IMR-90 (cell line): ENCODE measurements around the gene ANKRD53. TPM values are rescaled to one million over a fixed set of nuclear protein-coding genes. Genes with fewer than 3 reads are reported as not detected.
A peak's percentile ranks its signal among the peaks of the same experiment; 100 is the strongest.

Source experiments
- ATAC-seq: fragments of 200-7000 bp; cut with Tn5 transposase; 2 replicates; pipeline ENCODE4 v1.9.1; 2020; ENCODE audit warnings: low read depth, mild to moderate bottlenecking, moderate library complexity
- BruUV-seq: library from RNA; stranded (reverse); fragments of 400-500 nt; replicated peaks from 2 replicates; lab custom pipeline; 2021; lab: Mats Ljungman, UMichigan
- CTCF ChIA-PET: fragments of 300-600 bp; formaldehyde crosslinking; extraction: SDS; loops from one replicate; lab custom pipeline; 2021; ENCODE audit warnings: antibody characterized with exemption; lab: Yijun Ruan, JAX
- POLR2A ChIA-PET: fragments of 300-600 bp; sonication (Branson Sonifier 250); formaldehyde crosslinking; loops from one replicate; lab custom pipeline; 2022; ENCODE audit warnings: antibody characterized with exemption; ENCODE audit not compliant: unreplicated experiment; lab: Charles Lee
- DNase-seq: peaks from one replicate; pipeline ENCODE4 v3.0.0; 2013
- H2AFZ ChIP-seq: replicated peaks from 2 replicates; pipeline ENCODE3; 2013; ENCODE audit warnings: low read length, mild to moderate bottlenecking; ENCODE audit not compliant: poor library complexity
- H2AK5ac ChIP-seq: 2 replicates; pipeline ENCODE4 v1.6.1; 2013; ENCODE audit warnings: low read depth, low read length, inconsistent platforms
- H2AK9ac ChIP-seq: replicated peaks from 2 replicates; pipeline ENCODE3; 2013; ENCODE audit warnings: mild to moderate bottlenecking, low read depth, low read length, moderate library complexity; ENCODE audit not compliant: poor library complexity
- H2BK120ac ChIP-seq: 2 replicates; pipeline ENCODE4 v1.6.1; 2013; ENCODE audit warnings: low read depth, low read length, inconsistent platforms
- H2BK15ac ChIP-seq: 3 replicates; pipeline ENCODE4 v1.6.1; 2013; ENCODE audit warnings: low read depth, low read length, inconsistent platforms
- H2BK20ac ChIP-seq: 2 replicates; pipeline ENCODE4 v1.6.1; 2013; ENCODE audit warnings: low read depth, mild to moderate bottlenecking, inconsistent platforms, low read length, moderate library complexity
- H2BK5ac ChIP-seq: 2 replicates; pipeline ENCODE4 v1.6.1; 2013; ENCODE audit warnings: mild to moderate bottlenecking, low read depth, low read length, inconsistent platforms; ENCODE audit not compliant: poor library complexity, severe bottlenecking
- H3K14ac ChIP-seq: replicated peaks from 2 replicates; pipeline ENCODE4 v1.6.1; 2013; ENCODE audit warnings: low read depth, low read length, inconsistent platforms
- H3K18ac ChIP-seq: 2 replicates; pipeline ENCODE4 v1.6.1; 2013; ENCODE audit warnings: low read depth, low read length, control low read depth
- H3K23ac ChIP-seq: 2 replicates; pipeline ENCODE4 v1.6.1; 2013; ENCODE audit warnings: low read depth, low read length, inconsistent platforms
- H3K27ac ChIP-seq: 2 replicates; pipeline ENCODE4 v1.5.1; 2013; ENCODE audit warnings: mild to moderate bottlenecking, control low read depth, low read length; ENCODE audit not compliant: insufficient read depth
- H3K27me3 ChIP-seq: 2 replicates; pipeline ENCODE4 v1.6.1; 2013; ENCODE audit warnings: low read length; ENCODE audit not compliant: control insufficient read depth, insufficient read depth
- H3K36me3 ChIP-seq: 2 replicates; pipeline ENCODE4 v1.6.1; 2013; ENCODE audit warnings: low read length, mixed read lengths; ENCODE audit not compliant: control insufficient read depth, insufficient read depth
- H3K4ac ChIP-seq: 2 replicates; pipeline ENCODE4 v1.6.1; 2013; ENCODE audit warnings: low read depth, low read length, inconsistent platforms
- H3K4me1 ChIP-seq: 2 replicates; pipeline ENCODE4 v1.6.1; 2013; ENCODE audit warnings: low read length, mixed read lengths; ENCODE audit not compliant: control insufficient read depth, insufficient read depth
- H3K4me2 ChIP-seq: 2 replicates; pipeline ENCODE4 v1.6.1; 2013; ENCODE audit warnings: low read depth, mild to moderate bottlenecking, control low read depth, low read length, moderate library complexity
- H3K4me3 ChIP-seq: 2 replicates; pipeline ENCODE4 v1.5.1; 2013; ENCODE audit warnings: low read depth, mild to moderate bottlenecking, control low read depth, low read length, moderate library complexity; ENCODE audit not compliant: insufficient read depth
- H3K56ac ChIP-seq: 2 replicates; pipeline ENCODE4 v1.6.1; 2013; ENCODE audit warnings: low read length, inconsistent platforms; ENCODE audit not compliant: insufficient read depth; ENCODE audit errors: extremely low read depth
- H3K79me1 ChIP-seq, 2 experiments: 2 replicates each; pipeline ENCODE4 v1.6.1; 2013; ENCODE audit warnings: low read length in 2 of 2, inconsistent platforms in 1 of 2, low read depth in 1 of 2
- H3K9ac ChIP-seq: 2 replicates; pipeline ENCODE4 v1.6.1; 2013; ENCODE audit warnings: low read depth, low read length, control low read depth
- H3K9me1 ChIP-seq: 2 replicates; pipeline ENCODE4 v1.6.1; 2013; ENCODE audit warnings: low read length, inconsistent platforms; ENCODE audit not compliant: insufficient read depth
- H3K9me3 ChIP-seq: 2 replicates; pipeline ENCODE4 v1.6.1; 2013; ENCODE audit warnings: low read length; ENCODE audit not compliant: control insufficient read depth, insufficient read depth
- H4K20me1 ChIP-seq: 2 replicates; pipeline ENCODE4 v1.6.1; 2013; ENCODE audit warnings: low read length, inconsistent platforms; ENCODE audit not compliant: insufficient read depth
- H4K5ac ChIP-seq: 2 replicates; pipeline ENCODE4 v1.6.1; 2013; ENCODE audit warnings: mild to moderate bottlenecking, low read depth, low read length, control low read depth
- H4K8ac ChIP-seq, 2 experiments: 2 replicates each; pipeline ENCODE4 v1.6.1; 2013; ENCODE audit warnings: low read depth in 2 of 2, low read length in 2 of 2, control low read depth in 1 of 2, inconsistent platforms in 1 of 2
- H4K91ac ChIP-seq: 2 replicates; pipeline ENCODE4 v1.6.1; 2013; ENCODE audit warnings: low read depth, low read length, inconsistent platforms; ENCODE audit not compliant: insufficient read depth
- BHLHE40 ChIP-seq: fragments of 150-350 bp; IDR thresholded peaks from 2 replicates; pipeline ENCODE4 v1.6.1; 2016; ENCODE audit warnings: mild to moderate bottlenecking, low read depth, low read length
- CEBPB ChIP-seq: IDR thresholded peaks from 2 replicates; pipeline ENCODE4 v1.6.1; 2012; ENCODE audit warnings: low read depth, low read length, improper control_type of control experiment
- CHD1 ChIP-seq: IDR thresholded peaks from 2 replicates; pipeline ENCODE4 v1.6.1; 2012; ENCODE audit warnings: low read depth, low read length, improper control_type of control experiment
- CTCF ChIP-seq: conservative IDR thresholded peaks from 2 replicates; pipeline ENCODE4 v1.5.1; 2012; ENCODE audit warnings: mild to moderate bottlenecking, low read depth, low read length, improper control_type of control experiment
- FOS ChIP-seq: fragments of 150-350 bp; IDR thresholded peaks from 2 replicates; pipeline ENCODE4 v1.6.1; 2016; ENCODE audit warnings: low read depth, low read length
- MAFK ChIP-seq: IDR thresholded peaks from 2 replicates; pipeline ENCODE4 v1.6.1; 2012; ENCODE audit warnings: low read depth, low read length, improper control_type of control experiment
- MAZ ChIP-seq: IDR thresholded peaks from 2 replicates; pipeline ENCODE4 v1.6.1; 2012; ENCODE audit warnings: low read depth, mild to moderate bottlenecking, low read length, improper control_type of control experiment, moderate library complexity, borderline replicate concordance
- MXI1 ChIP-seq: IDR thresholded peaks from 2 replicates; pipeline ENCODE4 v1.6.1; 2012; ENCODE audit warnings: low read depth, mild to moderate bottlenecking, low read length, moderate library complexity, borderline replicate concordance
- NFE2L2 ChIP-seq: fragments of 150-350 bp; IDR thresholded peaks from 2 replicates; pipeline ENCODE4 v1.6.1; 2016; ENCODE audit warnings: low read depth, mild to moderate bottlenecking, low read length
- POLR2A ChIP-seq: IDR thresholded peaks from 2 replicates; pipeline ENCODE4 v1.6.1; 2012; ENCODE audit warnings: mild to moderate bottlenecking, low read depth, low read length
- RAD21 ChIP-seq: IDR thresholded peaks from 2 replicates; pipeline ENCODE4 v1.6.1; 2012; ENCODE audit warnings: low read length, improper control_type of control experiment
- RCOR1 ChIP-seq: IDR thresholded peaks from 2 replicates; pipeline ENCODE4 v1.6.1; 2012; ENCODE audit warnings: mild to moderate bottlenecking, low read length, improper control_type of control experiment; ENCODE audit not compliant: insufficient replicate concordance
- RFX5 ChIP-seq: IDR thresholded peaks from 2 replicates; pipeline ENCODE4 v1.8.0; 2012; ENCODE audit warnings: low read depth, mild to moderate bottlenecking, low read length, moderate library complexity
- SMC3 ChIP-seq: fragments of 150-350 bp; IDR thresholded peaks from 2 replicates; pipeline ENCODE4 v1.6.1; 2016; ENCODE audit warnings: low read depth, mild to moderate bottlenecking, antibody characterized with exemption, low read length, moderate library complexity
- USF2 ChIP-seq: fragments of 150-350 bp; IDR thresholded peaks from 2 replicates; pipeline ENCODE4 v1.6.1; 2017; ENCODE audit warnings: mild to moderate bottlenecking, antibody characterized with exemption, low read length, low read depth
- WGBS, 2 experiments: methylation state at CpG; one replicate each; pipeline versions ENCODE4 v1.1.5 to v1.1.7; 2013; ENCODE audit warnings: missing lambda C conversion rate in 2 of 2; ENCODE audit not compliant: insufficient read length in 1 of 2; ENCODE audit errors: extremely low coverage in 2 of 2; 5-methylcytosine and 5-hydroxymethylcytosine counted together
- dilution Hi-C: fragments of 300-500 bp; cut with HindIII; formaldehyde crosslinking; loops from one replicate; pipeline ENCODE4 v1.14.3; 2018; ENCODE audit warnings: low sequenced_read_pairs; ENCODE audit not compliant: unreplicated experiment
- in situ Hi-C: fragments of 300-500 bp; cut with MboI; formaldehyde crosslinking; loops from 3 replicates; pipeline ENCODE4 v1.14.3; 2019; ENCODE audit warnings: low sequenced_read_pairs, inconsistent platforms, mixed read lengths
- intact Hi-C: fragments of 100-400 bp; cut with micrococcal nuclease; formaldehyde crosslinking; loops from 2 replicates; pipeline ENCODE4 v1.10.0; 2022
- polyA plus RNA-seq, 3 experiments: library from polyadenylated mRNA; depleted of rRNA; stranded (reverse); fragments of >200 nt; gene quantifications; 2 replicates each; pipeline ENCODE4 v1.2.3, GENCODE V29; 2012; ENCODE audit warnings: low replicate concordance in 1 of 3
- total RNA-seq: library from RNA; depleted of rRNA; stranded (reverse); fragments of >200 nt; gene quantifications from 2 replicates; pipeline ENCODE4 v1.2.3, GENCODE V29; 2012
- TF ChIP-seq, protein P1 (sequence below): fragments of 150-350 bp; IDR thresholded peaks from 2 replicates; pipeline ENCODE4 v1.6.1; 2016; ENCODE audit warnings: low read depth, mild to moderate bottlenecking, low read length, moderate library complexity, borderline replicate concordance

ANKRD53 gene
- total and polyA plus RNA-seq, 2 of the 4 experiments (the other 2 are of a cell fraction) = 0.54 to 1.0 TPM

- Histone ChIP-seq H4K91ac (no peak within 1 kb of the TSS), H2BK5ac (no peak within 1 kb of the TSS), H3K4me3 (no peak within 1 kb of the TSS), H3K9ac (no peak within 1 kb of the TSS), H3K4ac (no peak within 1 kb of the TSS), H3K27ac (no peak within 1 kb of the TSS), H2BK120ac (no peak within 1 kb of the TSS), H2AK5ac (no peak within 1 kb of the TSS), H4K5ac (no peak within 1 kb of the TSS), H3K18ac (no peak within 1 kb of the TSS), H2AK9ac (no peak within 1 kb of the TSS), H3K27me3 (peaks cover 3% of the 10 kb centered on the region; the same call in 1 of the 2 replicates), H4K20me1 (no peaks in the 10 kb centered on the region; the same call in none of the 2 replicates), H3K4me2 (no peak within 1 kb of the TSS), H3K56ac (no peak within 1 kb of the TSS), H2BK20ac (no peak within 1 kb of the TSS), H3K79me1 (no peaks in the 10 kb centered on the region), H3K9me3 (no peaks in the 10 kb centered on the region), H2AFZ (peak within 1 kb of the TSS; percentile 43), H3K9me1 (no peaks in the 10 kb centered on the region), H3K4me1 (no peaks in the 10 kb centered on the region), H2BK15ac (no peak within 1 kb of the TSS), H3K36me3 (no peaks in the 10 kb centered on the region), H4K8ac (no peak within 1 kb of the TSS), H3K23ac (no peak within 1 kb of the TSS), H3K14ac (no peak within 1 kb of the TSS)
- 86% methylated on average over 1 of the region's 14 CpGs; no CpG with 5 or more reads in 1 of the 2 experiments for WGBS, 2 experiments
- no TSS peak for BruUV-seq
- intact Hi-C loops = no loop called here
- in situ Hi-C loops = no loop called here
- TF ChIP-seq RAD21 (no peak), FOS (no peak), POLR2A (no peak), MXI1 (no peak), CHD1 (no peak), USF2 (no peak), RCOR1 (no peak), SMC3 (no peak), RFX5 (no peak), MAFK (no peak), BHLHE40 (no peak), MAZ (no peak), CTCF (no peak), NFE2L2 (no peak), CEBPB (no peak)
- TF ChIP-seq, protein P1, sequence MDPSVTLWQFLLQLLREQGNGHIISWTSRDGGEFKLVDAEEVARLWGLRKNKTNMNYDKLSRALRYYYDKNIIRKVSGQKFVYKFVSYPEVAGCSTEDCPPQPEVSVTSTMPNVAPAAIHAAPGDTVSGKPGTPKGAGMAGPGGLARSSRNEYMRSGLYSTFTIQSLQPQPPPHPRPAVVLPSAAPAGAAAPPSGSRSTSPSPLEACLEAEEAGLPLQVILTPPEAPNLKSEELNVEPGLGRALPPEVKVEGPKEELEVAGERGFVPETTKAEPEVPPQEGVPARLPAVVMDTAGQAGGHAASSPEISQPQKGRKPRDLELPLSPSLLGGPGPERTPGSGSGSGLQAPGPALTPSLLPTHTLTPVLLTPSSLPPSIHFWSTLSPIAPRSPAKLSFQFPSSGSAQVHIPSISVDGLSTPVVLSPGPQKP = no peak
- ChIA-PET CTCF (interaction anchor here (0.9 to 1.5 kb wide), 2 partner anchors 12 to 19 kb away, joined by 4 read pairs; no protein-coding TSS in a partner anchor), POLR2A (no interaction called here)
- ATAC-seq (no peak), DNase-seq (no peak)
- dilution Hi-C loops = no loop called here
These were observed 42.8 kb upstream of the ANKRD53 start, which contains the start of gene ATP6V1B1 for GRCh38 chr2:70935468-70936164. Gene ATP6V1B1 (plus strand): TSS chr2:70935900. CDS start chr2:70935955, 55 bp downstream.
